ENCODE data around the gene FHOD3.

- TF ChIP-seq CTCF (IDR thresholded peaks at IDR 0.05), result no peak
- no peak for TF ChIP-seq REST (IDR thresholded peaks at IDR 0.05; ENCODE audit: insufficient read depth in 1 of 2, low read depth in 2 of 2, low read length in 1 of 2)
- no peak for TF ChIP-seq SIN3A (IDR thresholded peaks at IDR 0.05; ENCODE audit: borderline replicate concordance, insufficient read depth, low read depth, low read length)
- no peak for TF ChIP-seq POLR2AphosphoS5 (IDR thresholded peaks at IDR 0.05; ENCODE audit: low read depth, low read length)
- TF ChIP-seq TCF7L2 (IDR thresholded peaks at IDR 0.05; ENCODE audit: low read depth, low read length), result no peak
Measured at GRCh38 chr18:36675542-36675941, 378.0 kb downstream of the FHOD3 start.

Measured in Panc1 (cell line).